MM.1S (cell line): ENCODE results near the gene ACTN3.

Experiments
- EZH2 ChIP-seq: fragments of 300-600 bp; sonication (generic); optimal IDR thresholded peaks from 2 replicates; pipeline ENCODE3; 2017; ENCODE audit warnings: low read depth, mild to moderate bottlenecking, antibody characterized with exemption, low read length, mixed read lengths
- TF ChIP-seq, protein P1 (sequence below): fragments of 300-600 bp; sonication (generic); IDR thresholded peaks from 2 replicates; pipeline ENCODE4 v1.5.1; 2016; ENCODE audit warnings: antibody characterized with exemption, low read length, mixed read lengths

DNA sequence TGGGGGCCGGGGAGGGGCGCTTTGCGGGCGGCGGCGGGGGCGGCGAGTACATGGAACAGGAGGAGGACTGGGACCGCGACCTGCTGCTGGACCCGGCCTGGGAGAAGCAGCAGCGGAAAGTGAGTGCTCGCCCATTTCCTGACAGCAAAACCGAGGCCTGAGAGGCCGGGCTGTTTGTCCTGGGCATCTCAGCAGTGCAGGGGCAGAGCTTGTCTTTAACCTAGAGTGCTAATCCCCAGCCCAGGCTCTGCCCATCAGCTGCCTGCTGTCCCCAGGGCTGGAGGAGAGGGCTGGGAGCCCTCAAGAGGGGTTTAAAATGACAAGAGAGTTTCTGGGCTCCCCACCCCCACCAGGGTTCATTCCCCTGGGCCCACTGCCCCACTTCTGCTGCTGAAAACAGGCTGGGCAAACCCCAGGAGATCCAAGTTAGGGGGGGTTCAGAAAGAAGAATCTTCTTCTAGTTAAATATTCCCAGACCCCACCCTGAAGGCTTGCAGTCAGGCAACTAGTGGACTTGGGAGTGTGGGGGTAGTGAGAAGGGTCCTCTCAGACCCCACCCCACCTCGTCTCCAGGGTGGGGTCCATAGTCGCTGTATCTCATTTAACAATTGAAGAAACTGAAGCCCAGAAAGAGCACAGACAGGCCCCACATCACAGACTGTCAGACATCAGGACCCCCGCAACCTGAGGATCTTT, 411 bp downstream of the ACTN3 start:
- no peak for TF ChIP-seq EZH2
- TF ChIP-seq, protein P1, sequence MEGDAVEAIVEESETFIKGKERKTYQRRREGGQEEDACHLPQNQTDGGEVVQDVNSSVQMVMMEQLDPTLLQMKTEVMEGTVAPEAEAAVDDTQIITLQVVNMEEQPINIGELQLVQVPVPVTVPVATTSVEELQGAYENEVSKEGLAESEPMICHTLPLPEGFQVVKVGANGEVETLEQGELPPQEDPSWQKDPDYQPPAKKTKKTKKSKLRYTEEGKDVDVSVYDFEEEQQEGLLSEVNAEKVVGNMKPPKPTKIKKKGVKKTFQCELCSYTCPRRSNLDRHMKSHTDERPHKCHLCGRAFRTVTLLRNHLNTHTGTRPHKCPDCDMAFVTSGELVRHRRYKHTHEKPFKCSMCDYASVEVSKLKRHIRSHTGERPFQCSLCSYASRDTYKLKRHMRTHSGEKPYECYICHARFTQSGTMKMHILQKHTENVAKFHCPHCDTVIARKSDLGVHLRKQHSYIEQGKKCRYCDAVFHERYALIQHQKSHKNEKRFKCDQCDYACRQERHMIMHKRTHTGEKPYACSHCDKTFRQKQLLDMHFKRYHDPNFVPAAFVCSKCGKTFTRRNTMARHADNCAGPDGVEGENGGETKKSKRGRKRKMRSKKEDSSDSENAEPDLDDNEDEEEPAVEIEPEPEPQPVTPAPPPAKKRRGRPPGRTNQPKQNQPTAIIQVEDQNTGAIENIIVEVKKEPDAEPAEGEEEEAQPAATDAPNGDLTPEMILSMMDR = no peak
